HUES48 (cell line): ENCODE measurements around the gene ICA1.
"Not testable (repeated sequence)": the region's sequence is repeated elsewhere in the genome, so short reads cannot be mapped to it uniquely, and the experiment has no call there.

Source experiments
- H3K27ac ChIP-seq: one replicate; pipeline ENCODE4 v1.7.0; 2013; ENCODE audit warnings: low read depth, low read length, inconsistent platforms
- H3K27me3 ChIP-seq: 2 replicates; pipeline ENCODE4 v1.6.1; 2013; ENCODE audit warnings: mild to moderate bottlenecking, low read length; ENCODE audit not compliant: control insufficient read depth, insufficient read depth
- H3K36me3 ChIP-seq: 2 replicates; pipeline ENCODE4 v1.6.1; 2013; ENCODE audit warnings: low read length; ENCODE audit not compliant: control insufficient read depth, insufficient read depth
- H3K4me1 ChIP-seq: 2 replicates; pipeline ENCODE4 v1.6.1; 2013; ENCODE audit warnings: mild to moderate bottlenecking, low read length; ENCODE audit not compliant: control insufficient read depth, insufficient read depth
- H3K4me3 ChIP-seq: 2 replicates; pipeline ENCODE4 v1.5.1; 2013; ENCODE audit warnings: mild to moderate bottlenecking, low read depth, low read length
- H3K9ac ChIP-seq: 2 replicates; pipeline ENCODE4 v1.6.1; 2013; ENCODE audit warnings: mild to moderate bottlenecking, low read depth, low read length, moderate library complexity
- H3K9me3 ChIP-seq: 2 replicates; pipeline ENCODE4 v1.6.1; 2013; ENCODE audit warnings: low read length; ENCODE audit not compliant: control insufficient read depth, insufficient read depth

ICA1 gene

GRCh38 chr7:8063300-8063699 lies 198.7 kb downstream of the ICA1 start:
- Histone ChIP-seq H3K36me3 (peaks cover 14% of the 10 kb centered on the region), H3K4me1 (peaks cover 18% of the 10 kb centered on the region)
- not testable (repeated sequence) for H3K9ac ChIP-seq, H3K9me3 ChIP-seq, H3K27me3 ChIP-seq, H3K4me3 ChIP-seq, H3K27ac ChIP-seq
